Mesodermal cell (in vitro differentiated cells): ENCODE results near the gene NAT16.
"Not testable (repeated sequence)": the region's sequence is repeated elsewhere in the genome, so short reads cannot be mapped to it uniquely, and the experiment has no call there.

ENCODE experiments used
- H3K27ac ChIP-seq: 2 replicates; pipeline ENCODE4 v1.7.0; 2013; ENCODE audit warnings: mild to moderate bottlenecking, low read depth, low read length, moderate library complexity; ENCODE audit not compliant: severe bottlenecking
- H3K36me3 ChIP-seq: 2 replicates; pipeline ENCODE4 v1.7.1; 2013; ENCODE audit warnings: mild to moderate bottlenecking, low read length, moderate library complexity; ENCODE audit not compliant: control insufficient read depth, insufficient read depth
- H3K4me1 ChIP-seq: one replicate; pipeline ENCODE4 v1.7.1; 2013; ENCODE audit warnings: mild to moderate bottlenecking, low read length; ENCODE audit not compliant: insufficient read depth, control insufficient read depth, poor library complexity, severe bottlenecking
- H3K4me3 ChIP-seq: 2 replicates; pipeline ENCODE4 v1.7.0; 2013; ENCODE audit warnings: low read length, control low read depth, mild to moderate bottlenecking; ENCODE audit not compliant: insufficient read depth, poor library complexity, severe bottlenecking; ENCODE audit errors: extremely low read depth
- H3K9me3 ChIP-seq: 2 replicates; pipeline ENCODE4 v1.7.1; 2013; ENCODE audit warnings: mild to moderate bottlenecking, low read length, moderate library complexity; ENCODE audit not compliant: control insufficient read depth
- WGBS, 2 experiments: methylation state at CpG; one replicate each; pipeline ENCODE4 v1.1.5; 2013; ENCODE audit warnings: missing lambda C conversion rate in 2 of 2; ENCODE audit not compliant: insufficient coverage in 2 of 2; 5-methylcytosine and 5-hydroxymethylcytosine counted together

Gene NAT16

DNA sequence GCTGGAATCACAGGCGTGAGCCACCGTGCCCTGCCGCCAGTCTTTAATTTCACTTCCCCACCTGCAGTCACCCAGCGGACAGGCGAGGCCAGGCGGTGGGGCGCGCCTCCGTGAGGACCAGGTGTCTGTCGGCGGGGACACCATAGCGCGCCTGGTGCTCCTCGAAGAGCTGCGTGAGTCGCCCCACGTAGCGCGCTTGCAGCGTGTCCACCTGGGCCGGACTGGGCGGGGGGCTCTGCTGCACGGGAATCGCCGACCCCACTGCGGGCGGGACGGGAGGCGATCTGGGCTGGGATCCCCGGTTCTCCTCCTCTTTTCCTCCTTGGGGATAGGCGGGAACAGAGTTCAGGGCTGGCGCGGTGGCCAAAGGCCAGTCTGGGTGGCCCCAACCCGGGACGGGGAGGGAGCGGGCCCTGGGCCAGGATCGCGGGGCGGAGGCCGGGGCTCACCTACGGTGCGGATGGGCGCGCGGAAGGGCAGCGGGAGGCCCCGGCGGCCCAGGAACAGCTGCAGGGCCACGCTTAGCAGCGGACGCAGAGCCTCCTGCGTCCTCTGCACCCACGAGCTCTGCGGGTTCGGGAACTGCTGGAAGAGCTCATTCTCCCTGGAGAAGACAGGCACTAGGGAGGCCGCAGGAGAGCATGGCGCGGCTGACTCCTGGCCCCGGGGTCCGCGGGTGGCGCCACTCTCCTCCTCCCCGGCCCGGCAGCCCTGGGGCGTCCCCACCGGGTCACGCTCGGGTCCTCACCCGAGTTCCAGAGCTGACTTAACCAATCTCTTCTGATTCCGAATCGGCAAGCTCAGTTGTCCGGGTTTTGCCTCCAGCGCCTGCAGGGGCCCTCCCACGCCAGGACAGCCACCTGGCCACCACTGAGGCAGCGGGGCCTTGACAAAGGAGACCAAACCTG is 21.9 kb upstream of the NAT16 start:
- H3K9me3 ChIP-seq = no peaks in the 10 kb centered on the region
- H3K36me3 ChIP-seq = peaks cover 8% of the 10 kb centered on the region
- 79 to 83% methylated on average over 61 to 70 of the region's 75 CpGs for WGBS, 2 experiments
- H3K4me1 ChIP-seq = peaks cover 4% of the 10 kb centered on the region
- no peak overlapping the region for H3K27ac ChIP-seq
- H3K4me3 ChIP-seq = no peak overlapping the region

DNA sequence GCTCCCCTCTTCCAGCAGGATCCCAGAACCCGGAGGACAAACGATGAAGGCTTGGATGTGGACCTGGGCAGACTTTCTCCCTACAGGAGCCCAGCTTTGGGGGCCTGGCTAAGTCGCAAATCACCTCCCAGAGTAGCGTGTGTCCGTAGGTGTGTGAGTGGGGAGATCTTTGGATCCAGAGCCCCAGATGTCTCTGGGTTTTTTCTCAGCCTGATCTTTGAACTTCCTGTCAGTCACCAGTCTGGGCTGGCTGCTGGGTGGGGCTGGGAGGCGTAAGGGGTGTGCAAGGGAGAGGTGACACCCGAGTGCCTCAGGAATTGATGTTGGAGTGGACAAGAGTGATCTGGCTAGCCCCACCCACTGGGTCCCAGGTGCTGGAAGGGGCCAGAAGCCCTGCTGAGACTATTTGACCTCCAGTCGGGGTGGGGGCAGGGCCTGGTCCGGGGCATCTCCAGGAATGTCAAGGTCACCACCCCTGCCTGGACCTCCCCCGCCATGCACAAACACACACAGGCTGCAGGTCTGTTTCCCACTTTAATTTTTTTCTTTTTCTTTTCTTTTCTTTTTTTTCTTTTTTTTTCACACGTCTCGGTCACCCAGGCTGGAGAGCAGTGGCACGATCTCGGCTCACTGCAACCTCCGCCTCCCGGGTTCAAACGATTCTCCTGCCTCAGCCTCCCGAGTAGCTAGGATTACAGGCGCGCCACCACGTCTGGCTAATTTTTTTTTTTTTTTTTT is 20.9 kb upstream of the NAT16 start, which contains the start of gene MOGAT3:
Gene MOGAT3, minus strand, starts transcription at position 175 of the 738 bp plus-strand sequence. CDS start 182 bp downstream, outside the sequence.
- Histone ChIP-seq H3K4me3 (no peak within 1 kb of the TSS), H3K27ac (no peak within 1 kb of the TSS), H3K36me3 (peaks cover 2% of the 10 kb centered on the region), H3K4me1 (peaks cover 4% of the 10 kb centered on the region), H3K9me3 (no peaks in the 10 kb centered on the region)
- WGBS, 2 experiments = 54 to 71% methylated on average over 8 to 10 of the region's 21 CpGs

DNA sequence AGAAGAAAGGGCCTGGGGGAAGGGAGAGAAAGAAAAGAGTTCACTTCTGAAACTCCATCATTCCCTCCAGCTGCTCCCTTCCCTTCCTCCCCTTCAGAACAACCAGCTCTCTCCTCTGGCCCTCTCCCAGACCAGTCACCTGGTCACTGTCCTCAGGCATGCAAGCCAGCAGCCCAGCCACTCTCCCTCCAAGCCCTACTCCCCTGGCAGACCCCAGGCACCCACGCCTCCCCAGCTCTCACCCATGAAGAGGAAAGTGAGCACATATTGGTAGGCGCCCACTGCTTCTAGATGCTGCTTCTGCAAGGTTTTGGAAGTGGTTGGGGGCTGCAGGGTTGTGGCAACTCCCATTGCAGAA is 20.4 kb upstream of the NAT16 start:
- no peak overlapping the region for H3K27ac ChIP-seq
- H3K4me3 ChIP-seq = no peak overlapping the region
- 67% methylated on average over 1 of the region's 2 CpGs; no CpG with 5 or more reads in 1 of the 2 experiments for WGBS, 2 experiments
- no peaks in the 10 kb centered on the region for H3K36me3 ChIP-seq
- H3K9me3 ChIP-seq = no peaks in the 10 kb centered on the region
- H3K4me1 ChIP-seq = peaks cover 4% of the 10 kb centered on the region

DNA sequence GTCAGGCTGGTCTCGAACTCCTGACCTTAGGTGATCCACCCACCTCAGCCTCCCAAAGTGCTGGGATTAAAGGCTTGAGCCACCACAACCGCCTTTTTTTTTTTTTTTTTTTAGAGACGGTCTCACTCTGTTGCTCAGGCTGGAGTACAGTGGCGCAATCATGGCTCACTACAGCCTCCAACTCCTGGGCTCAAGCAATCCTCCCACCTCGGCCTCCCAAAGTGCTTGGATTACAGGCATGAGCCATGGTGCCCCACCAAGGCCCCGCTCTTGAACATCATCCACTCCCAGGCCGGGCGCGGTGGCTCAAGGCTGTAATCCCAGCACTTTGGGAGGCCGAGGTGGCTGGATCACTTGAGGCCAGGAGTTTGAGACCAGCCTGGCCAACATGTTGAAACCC is 19.4 kb upstream of the NAT16 start:
- H3K27ac ChIP-seq, H3K36me3 ChIP-seq, H3K9me3 ChIP-seq, H3K4me1 ChIP-seq, H3K4me3 ChIP-seq: not testable (repeated sequence)
- 87 to 97% methylated on average over 7 to 8 of the region's 10 CpGs for WGBS, 2 experiments

DNA sequence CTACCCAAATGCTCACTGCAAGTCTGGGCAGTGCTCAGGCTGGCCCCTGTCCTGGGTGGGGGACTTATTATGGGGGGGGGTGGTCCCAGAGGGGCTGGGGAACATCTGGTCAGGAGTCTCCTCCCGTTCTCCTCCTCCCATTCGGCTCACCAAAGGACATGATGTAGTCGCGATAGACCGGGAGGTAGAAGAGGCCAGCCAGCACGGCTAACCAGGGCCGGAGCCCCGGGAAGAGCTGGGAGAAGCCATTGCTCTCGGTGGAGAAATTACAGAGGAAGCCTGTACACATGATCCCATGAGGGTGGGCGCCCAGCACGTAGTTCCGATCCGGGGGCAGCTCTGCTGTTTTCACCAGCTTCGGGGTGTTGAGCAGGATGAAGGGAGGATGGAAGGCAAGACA is 18.4 kb upstream of the NAT16 start:
- no peak overlapping the region for H3K27ac ChIP-seq
- peaks cover 4% of the 10 kb centered on the region for H3K4me1 ChIP-seq
- 82 to 89% methylated on average over 12 of the region's 14 CpGs for WGBS, 2 experiments
- H3K9me3 ChIP-seq = no peaks in the 10 kb centered on the region
- no peaks in the 10 kb centered on the region for H3K36me3 ChIP-seq
- H3K4me3 ChIP-seq = no peak overlapping the region

DNA sequence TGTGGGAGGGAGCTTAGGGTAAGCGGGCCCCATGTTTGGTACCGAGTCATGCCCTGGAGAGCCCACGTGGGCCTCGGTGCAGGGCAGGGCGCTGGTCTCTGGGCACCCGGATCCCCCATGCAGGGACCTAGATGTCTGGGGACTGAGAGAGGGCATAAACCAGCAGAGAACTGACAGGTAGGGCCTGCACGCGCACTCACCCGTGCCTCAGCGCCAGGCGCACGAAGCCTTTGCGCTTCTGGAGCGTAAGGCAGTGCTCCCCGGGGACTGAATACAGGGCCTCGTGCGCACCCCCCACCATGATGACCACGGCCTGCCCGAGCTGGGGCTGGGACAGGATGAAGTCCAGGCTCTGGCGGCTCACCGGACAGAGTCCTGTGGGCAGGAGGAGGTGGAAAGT is 17.9 kb upstream of the NAT16 start:
- 93 to 96% methylated on average over 19 to 20 of the region's 21 CpGs for WGBS, 2 experiments
- Histone ChIP-seq H3K27ac (no peak overlapping the region), H3K36me3 (no peaks in the 10 kb centered on the region), H3K4me1 (peaks cover 4% of the 10 kb centered on the region), H3K4me3 (no peak overlapping the region), H3K9me3 (no peaks in the 10 kb centered on the region)

DNA sequence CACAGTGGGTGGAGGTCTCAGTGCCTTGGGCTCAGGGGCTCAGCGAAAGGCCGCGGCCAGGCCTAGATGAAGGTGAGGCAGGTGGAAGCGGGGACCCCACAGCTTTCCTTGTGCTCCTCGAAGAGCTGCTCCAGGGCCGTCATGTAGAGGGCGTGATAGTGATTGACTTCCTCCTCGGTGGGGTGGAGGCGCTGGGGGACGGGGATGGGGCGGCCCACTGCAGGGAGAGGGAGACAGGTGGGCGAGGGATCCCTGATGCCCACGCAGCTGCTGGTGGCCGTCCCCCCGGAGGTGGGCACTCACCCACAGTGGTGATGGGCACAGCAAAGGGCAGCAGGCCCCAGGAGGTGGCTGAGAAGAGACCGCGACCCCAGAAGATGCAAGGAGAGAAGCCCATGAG is 15.8 kb upstream of the NAT16 start:
- Histone ChIP-seq H3K4me3 (no peak overlapping the region), H3K9me3 (no peaks in the 10 kb centered on the region), H3K4me1 (peaks cover 2% of the 10 kb centered on the region), H3K36me3 (no peaks in the 10 kb centered on the region), H3K27ac (no peak overlapping the region)
- WGBS, 2 experiments = 91 to 94% methylated on average over 14 of the region's 17 CpGs

DNA sequence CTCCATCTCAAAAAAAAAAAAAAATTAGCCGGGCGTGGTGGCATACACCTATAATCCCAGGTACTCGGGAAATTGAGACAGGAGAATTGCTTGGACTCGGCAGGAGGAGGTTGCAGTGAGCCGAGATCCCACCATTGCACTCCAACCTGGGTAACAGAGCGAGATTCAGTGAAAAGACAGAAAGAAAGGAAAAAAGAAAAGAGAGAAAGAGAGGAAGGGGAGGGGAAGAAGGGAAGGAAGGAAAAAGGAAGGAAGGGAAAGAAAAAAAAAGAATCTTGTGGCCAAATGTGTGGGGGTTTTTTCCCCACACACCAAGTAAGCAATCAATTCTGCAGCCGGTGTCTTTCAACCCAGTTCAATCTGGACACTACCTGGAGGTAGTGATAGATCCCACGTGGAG is 9.0 kb upstream of the NAT16 start:
- WGBS, 2 experiments = 29 to 84% methylated on average over 1 to 8 of the region's 8 CpGs
- no peak overlapping the region for H3K27ac ChIP-seq
- H3K9me3 ChIP-seq = no peaks in the 10 kb centered on the region
- no peak overlapping the region for H3K4me3 ChIP-seq
- H3K36me3 ChIP-seq = no peaks in the 10 kb centered on the region
- no peaks in the 10 kb centered on the region for H3K4me1 ChIP-seq

DNA sequence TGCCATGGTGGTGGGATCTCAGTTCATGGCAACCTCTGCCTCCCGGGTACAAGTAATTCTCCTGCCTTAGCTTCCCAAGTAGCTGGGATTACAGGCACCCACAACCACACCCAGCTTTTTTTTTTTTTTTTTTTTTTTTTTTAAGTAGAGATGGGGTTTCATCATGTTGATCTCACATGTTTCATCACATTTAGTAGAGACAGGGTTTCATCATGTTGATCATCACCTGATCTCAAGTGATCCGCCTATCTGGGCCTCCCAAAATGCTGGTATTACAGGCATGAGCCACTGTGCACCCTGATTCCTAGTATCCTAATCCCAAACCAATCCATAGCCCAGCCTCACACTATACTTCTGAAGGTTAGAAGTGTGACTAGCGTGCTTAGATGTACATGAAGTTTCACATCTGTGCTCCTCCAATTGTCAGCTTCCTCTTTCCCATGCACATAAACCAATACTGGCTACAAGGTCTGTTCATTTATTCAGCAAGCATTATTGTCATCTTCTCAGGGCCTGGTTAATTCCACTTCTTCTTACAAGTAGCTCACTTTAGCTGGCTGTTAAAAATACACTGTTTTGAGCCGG is 6.8 kb upstream of the NAT16 start:
- Histone ChIP-seq H3K4me1 (no peaks in the 10 kb centered on the region), H3K4me3 (no peak overlapping the region), H3K9me3 (no peaks in the 10 kb centered on the region), H3K27ac (no peak overlapping the region), H3K36me3 (no peaks in the 10 kb centered on the region)
- WGBS, 2 experiments = 91 to 100% methylated on average over 3 of the region's 4 CpGs

DNA sequence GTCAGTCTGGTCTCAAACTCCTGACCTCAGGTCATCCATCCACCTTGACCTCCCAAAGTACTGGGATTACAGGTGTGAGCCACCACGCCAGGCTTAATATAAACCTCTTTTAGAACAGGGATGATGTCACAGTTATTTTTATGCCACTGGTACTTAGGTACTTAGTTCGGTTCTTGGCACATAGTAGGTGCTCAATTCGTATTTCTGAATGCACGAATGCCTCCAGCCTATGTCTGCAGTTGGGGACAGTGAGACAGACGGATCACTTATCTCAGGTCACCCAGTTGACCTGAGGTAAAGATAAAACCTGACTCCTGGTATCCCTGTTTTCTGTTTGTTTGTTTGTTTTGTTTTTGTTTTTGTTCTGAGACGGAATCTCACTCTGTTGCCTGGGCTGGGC is 6.1 kb upstream of the NAT16 start:
- 91 to 95% methylated on average over 5 to 6 of the region's 6 CpGs for WGBS, 2 experiments
- Histone ChIP-seq H3K9me3 (no peaks in the 10 kb centered on the region), H3K27ac (no peak overlapping the region), H3K4me1 (no peaks in the 10 kb centered on the region), H3K4me3 (no peak overlapping the region), H3K36me3 (no peaks in the 10 kb centered on the region)
